T follicular helper cell (primary cell): ENCODE data around the gene TMEM266.

Source experiments
- DNase-seq: peaks from one replicate; pipeline ENCODE4 v3.0.0-alpha.2; 2020; ENCODE audit warnings: low read depth

Gene TMEM266

GRCh38 chr15:76203346-76204108 is 143.7 kb downstream of the TMEM266 start:
- no peak for DNase-seq

GRCh38 chr15:76204109-76204845 is 144.5 kb downstream of the TMEM266 start:
- no peak for DNase-seq

GRCh38 chr15:76204916-76205460 is 145.2 kb downstream of the TMEM266 start:
- DNase-seq: no peak

- no peak for DNase-seq
These were observed 146.7 kb downstream of the TMEM266 start for GRCh38 chr15:76206325-76206976.

- no peak for DNase-seq
These were observed 148.4 kb downstream of the TMEM266 start for GRCh38 chr15:76208084-76208785.

- DNase-seq: no peak
These were observed 149.1 kb downstream of the TMEM266 start for GRCh38 chr15:76208786-76209424.

- DNase-seq: no peak
These were observed 149.7 kb downstream of the TMEM266 start for GRCh38 chr15:76209523-76209922.

- no peak for DNase-seq
These were observed 150.2 kb downstream of the TMEM266 start for GRCh38 chr15:76209942-76210341.

- DNase-seq: no peak
These were observed 155.8 kb downstream of the TMEM266 start for GRCh38 chr15:76215634-76216033.

GRCh38 chr15:76217029-76217881 is 157.5 kb downstream of the TMEM266 start:
- DNase-seq: no peak

GRCh38 chr15:76217882-76218217 is 158.1 kb downstream of the TMEM266 start:
- no peak for DNase-seq

- DNase-seq: no peak
These were observed 161.4 kb downstream of the TMEM266 start for GRCh38 chr15:76221085-76221767.

- no peak for DNase-seq
These were observed 162.4 kb downstream of the TMEM266 start for GRCh38 chr15:76222159-76222558.

- DNase-seq: no peak
These were observed 163.7 kb downstream of the TMEM266 start for GRCh38 chr15:76223521-76223920.

GRCh38 chr15:76229266-76229665 is 169.5 kb downstream of the TMEM266 start:
- DNase-seq: no peak

- no peak for DNase-seq
These were observed 174.1 kb downstream of the TMEM266 start for GRCh38 chr15:76233921-76234320.

- no peak for DNase-seq
These were observed 174.6 kb downstream of the TMEM266 start for GRCh38 chr15:76234337-76234889.

- DNase-seq: no peak
These were observed 175.5 kb downstream of the TMEM266 start for GRCh38 chr15:76235186-76235826.

GRCh38 chr15:76236350-76236749 is 176.6 kb downstream of the TMEM266 start:
- DNase-seq: no peak
